GM12875 (cell line): Measurements from ENCODE around the gene HOXB2.

Source experiments
- H3K4me3 ChIP-seq: one replicate; pipeline ENCODE4 v1.5.1; 2011; ENCODE audit warnings: low read depth, low read length, control low read depth
- TF ChIP-seq, protein P1 (sequence below): IDR thresholded peaks from 2 replicates; pipeline ENCODE4 v1.5.1; 2011; ENCODE audit warnings: low read depth, mild to moderate bottlenecking, control low read depth, inconsistent platforms, low read length, moderate library complexity, borderline replicate concordance; ENCODE audit not compliant: insufficient read depth

Gene HOXB2

DNA sequence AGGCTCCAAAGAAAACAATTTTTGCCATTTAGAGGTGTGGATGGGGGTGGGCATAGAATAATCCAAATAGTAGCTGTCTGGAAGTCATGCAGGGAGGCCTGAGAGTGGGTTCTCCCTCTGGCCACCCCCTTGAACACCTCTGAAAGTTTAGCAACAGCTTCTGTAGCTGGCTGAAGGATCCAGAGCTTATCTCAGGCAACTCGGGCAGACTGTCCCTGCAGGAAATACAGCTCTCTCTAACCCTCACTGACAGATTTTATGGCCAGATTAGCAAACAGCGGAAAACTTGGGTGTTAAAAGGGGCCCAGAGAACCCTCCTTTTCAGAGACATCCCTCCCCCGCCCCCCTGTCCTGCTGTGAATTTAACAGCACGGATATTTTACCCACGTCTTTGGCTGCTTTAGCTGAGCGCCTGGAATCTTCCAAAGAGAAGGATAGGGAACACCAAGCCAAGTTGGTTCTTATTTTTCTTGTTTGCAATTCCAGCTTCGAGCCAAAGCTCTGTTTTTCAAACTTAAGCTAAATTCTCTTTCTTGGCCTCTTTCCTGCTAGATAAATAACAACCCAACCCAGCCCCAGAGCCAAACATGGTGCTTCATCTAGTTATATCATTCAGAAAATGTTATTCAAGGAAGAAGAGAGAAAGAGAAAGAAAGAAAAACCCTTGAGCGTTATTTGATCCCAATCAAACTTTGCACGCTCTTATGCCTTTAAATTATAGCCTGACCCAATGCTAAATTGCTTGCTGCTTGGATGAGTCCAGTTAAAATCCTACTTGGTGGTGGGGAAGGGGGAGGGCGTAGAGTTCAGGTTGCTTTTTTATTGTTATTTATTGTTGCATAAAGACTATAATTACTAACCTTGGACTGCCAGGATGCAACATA is 2.3 kb upstream of the HOXB2 start:
- TF ChIP-seq, protein P1, sequence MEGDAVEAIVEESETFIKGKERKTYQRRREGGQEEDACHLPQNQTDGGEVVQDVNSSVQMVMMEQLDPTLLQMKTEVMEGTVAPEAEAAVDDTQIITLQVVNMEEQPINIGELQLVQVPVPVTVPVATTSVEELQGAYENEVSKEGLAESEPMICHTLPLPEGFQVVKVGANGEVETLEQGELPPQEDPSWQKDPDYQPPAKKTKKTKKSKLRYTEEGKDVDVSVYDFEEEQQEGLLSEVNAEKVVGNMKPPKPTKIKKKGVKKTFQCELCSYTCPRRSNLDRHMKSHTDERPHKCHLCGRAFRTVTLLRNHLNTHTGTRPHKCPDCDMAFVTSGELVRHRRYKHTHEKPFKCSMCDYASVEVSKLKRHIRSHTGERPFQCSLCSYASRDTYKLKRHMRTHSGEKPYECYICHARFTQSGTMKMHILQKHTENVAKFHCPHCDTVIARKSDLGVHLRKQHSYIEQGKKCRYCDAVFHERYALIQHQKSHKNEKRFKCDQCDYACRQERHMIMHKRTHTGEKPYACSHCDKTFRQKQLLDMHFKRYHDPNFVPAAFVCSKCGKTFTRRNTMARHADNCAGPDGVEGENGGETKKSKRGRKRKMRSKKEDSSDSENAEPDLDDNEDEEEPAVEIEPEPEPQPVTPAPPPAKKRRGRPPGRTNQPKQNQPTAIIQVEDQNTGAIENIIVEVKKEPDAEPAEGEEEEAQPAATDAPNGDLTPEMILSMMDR = no peak
- no peak overlapping the region for H3K4me3 ChIP-seq

DNA sequence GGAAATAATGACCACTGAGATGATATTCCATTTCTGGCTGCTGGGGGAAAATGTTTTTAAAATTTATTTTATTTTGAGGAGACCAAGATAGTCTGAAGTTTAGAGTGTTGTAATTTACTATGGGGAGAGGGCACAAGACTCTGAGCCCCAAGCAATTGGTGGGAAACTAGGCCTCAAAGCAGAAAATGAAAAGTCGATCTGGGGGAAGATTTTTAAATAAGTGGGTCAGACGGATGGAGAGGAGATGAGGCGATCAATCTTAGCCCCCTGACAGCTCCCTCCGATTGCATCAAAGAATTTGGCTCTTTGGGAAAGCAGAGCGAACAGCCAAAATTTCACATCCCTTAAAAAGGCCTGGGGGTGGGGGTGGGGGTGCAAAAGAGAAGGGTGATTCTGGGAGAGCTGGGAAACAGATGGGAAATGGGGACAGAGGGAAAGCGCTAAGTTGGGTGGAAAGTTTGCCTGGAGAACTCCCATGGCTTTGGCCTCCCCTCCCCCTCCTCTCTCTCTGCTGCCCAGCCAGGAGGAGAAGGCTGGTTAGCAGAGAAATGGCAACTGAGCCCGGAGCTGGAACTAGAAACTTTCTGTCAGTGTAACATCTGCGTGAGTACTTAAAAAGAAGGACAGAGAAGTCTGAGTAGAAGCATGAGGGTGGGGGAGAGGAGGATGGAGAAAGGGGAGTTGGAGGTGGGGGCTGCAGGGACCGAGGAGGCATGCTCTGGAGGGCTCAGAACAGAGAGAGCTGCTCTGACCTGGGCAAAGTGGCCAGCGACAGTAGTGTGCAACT is 1.4 kb upstream of the HOXB2 start:
- H3K4me3 ChIP-seq = no peak overlapping the region
- TF ChIP-seq, protein P1 = no peak

GRCh38 chr17:48545539-48545938 is 630 bp upstream of the HOXB2 start:
- no peak overlapping the region for H3K4me3 ChIP-seq
- TF ChIP-seq, protein P1 = no peak

DNA sequence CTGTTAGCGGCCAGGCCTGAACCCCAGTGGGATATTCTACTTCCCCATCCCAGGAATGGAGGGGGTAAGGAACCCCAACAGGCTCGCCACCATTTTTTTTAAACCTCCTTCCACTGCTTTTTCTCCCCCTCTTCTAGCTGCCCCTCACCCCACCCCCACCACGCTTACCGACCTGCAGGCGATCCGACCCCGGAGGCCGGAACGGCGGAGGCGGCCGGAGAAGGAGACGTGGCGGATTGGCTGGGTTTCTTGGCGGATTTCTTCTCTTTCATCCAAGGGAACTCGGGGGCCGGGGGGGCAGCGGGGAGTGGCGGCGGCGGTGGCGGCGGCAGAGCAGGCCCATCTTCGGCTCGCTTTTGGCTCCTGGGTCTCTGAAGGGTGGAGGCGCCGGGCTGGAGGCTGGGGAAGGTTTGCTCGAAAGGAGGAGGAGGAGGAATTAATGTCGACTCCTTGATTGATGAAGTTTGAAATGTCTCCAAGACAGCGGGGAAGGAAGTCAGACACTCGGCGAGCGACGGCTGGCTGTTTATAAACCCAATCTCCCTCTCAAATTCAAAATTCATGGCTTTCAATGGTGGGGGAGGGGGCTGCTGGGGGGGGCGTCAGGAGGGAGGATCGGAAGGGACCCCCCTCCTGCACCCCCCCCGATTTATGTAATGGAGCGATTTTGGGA is 424 bp downstream of the HOXB2 start:
- H3K4me3 ChIP-seq = peak overlapping the region; percentile 80
- TF ChIP-seq, protein P1 = no peak

DNA sequence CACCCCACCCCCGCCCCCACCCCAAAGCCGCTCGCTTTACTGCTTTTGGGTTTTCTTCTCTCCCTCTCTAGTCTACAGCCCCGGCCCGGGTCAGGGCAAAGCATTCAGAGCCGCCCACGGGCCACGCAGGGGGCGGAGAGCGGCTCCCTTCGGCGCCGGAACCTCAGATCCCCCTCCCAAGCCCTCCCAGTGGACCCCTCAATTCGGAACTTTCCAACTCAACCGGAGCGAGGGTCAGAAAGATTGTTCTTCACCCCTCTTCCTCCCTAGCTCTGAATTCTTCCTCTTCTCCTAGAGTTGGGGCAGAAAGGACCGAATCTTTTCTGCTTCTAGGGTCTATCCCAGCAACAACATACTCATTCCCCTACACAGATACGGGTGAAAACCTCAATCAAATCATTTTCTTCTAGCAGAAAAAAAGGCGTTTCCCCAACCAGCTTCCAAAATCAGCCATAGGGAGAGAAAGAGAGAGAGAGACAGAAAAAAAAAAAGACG is 1.0 kb downstream of the HOXB2 start:
- TF ChIP-seq, protein P1 = no peak
- peak overlapping the region; percentile 80 for H3K4me3 ChIP-seq

- TF ChIP-seq, protein P1 = peak; percentile 26; the same call in 1 of the 2 replicates
- peak overlapping the region; percentile 80 for H3K4me3 ChIP-seq
Observed at GRCh38 chr17:48543107-48543853, 1.6 kb downstream of the HOXB2 start.
